ENCODE measurements around the gene SPEG. TPM values are rescaled to one million over a fixed set of nuclear protein-coding genes. Genes with fewer than 3 reads are reported as not detected.
"Not testable (repeated sequence)": the region's sequence is repeated elsewhere in the genome, so short reads cannot be mapped to it uniquely, and the experiment has no call there.

SPEG gene
- total RNA-seq, 1 donor, result 48.8 TPM

GRCh38 chr2:219388121-219388906 lies 46.3 kb upstream of the SPEG start:
- peak; percentile 98 for DNase-seq (ENCODE audit: low read depth)
- peak; percentile 59 for TF ChIP-seq CTCF (IDR thresholded peaks at IDR 0.05; ENCODE audit: insufficient read depth, low read depth, low read length)
- peak overlapping the region; percentile 43 for H3K4me3 ChIP-seq (ENCODE audit: low read depth, low read length)

DNA sequence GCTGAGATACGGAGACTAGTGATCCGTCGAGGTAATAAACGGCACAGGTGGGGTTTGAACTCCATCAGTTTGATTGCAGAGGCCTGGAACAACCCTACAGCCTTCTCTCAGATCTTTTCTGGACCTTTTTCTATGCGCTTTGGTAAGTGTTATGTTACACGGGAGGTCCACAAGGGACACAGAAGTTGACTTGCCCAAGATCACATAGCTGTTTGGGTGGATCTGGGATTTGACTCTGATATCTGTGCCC lies 45.8 kb upstream of the SPEG start:
- H3K4me3 ChIP-seq (ENCODE audit: low read depth, low read length), result peak overlapping the region; percentile 43
- DNase-seq (ENCODE audit: low read depth), result no peak
- no peak for TF ChIP-seq CTCF (IDR thresholded peaks at IDR 0.05; ENCODE audit: insufficient read depth, low read depth, low read length)

GRCh38 chr2:219392754-219393153 lies 41.9 kb upstream of the SPEG start:
- TF ChIP-seq CTCF (IDR thresholded peaks at IDR 0.05; ENCODE audit: insufficient read depth, low read depth, low read length), result no peak
- H3K4me3 ChIP-seq (ENCODE audit: low read depth, low read length), result no peak overlapping the region
- no peak for DNase-seq (ENCODE audit: low read depth)

DNA sequence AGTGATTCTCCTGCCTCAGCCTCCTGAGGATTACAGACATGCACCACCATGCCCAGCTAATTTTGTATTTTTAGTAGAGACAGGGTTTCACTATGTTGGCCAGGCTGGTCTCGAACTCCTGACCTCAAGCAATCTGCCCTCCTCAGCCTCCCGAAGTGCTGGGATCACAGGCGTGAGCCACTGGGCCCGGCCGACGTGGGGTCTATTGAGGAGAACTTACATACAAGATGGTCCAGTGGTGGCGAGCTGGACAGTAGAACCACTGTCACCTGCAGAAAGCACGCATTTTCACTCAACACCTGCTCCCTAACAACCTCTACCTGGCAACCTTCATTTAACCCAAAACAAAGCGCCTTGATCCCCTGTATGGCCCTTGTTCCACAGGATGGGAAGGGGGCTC lies 39.6 kb upstream of the SPEG start:
- H3K4me3 ChIP-seq (ENCODE audit: low read depth, low read length); DNase-seq (ENCODE audit: low read depth): not testable (repeated sequence)

DNA sequence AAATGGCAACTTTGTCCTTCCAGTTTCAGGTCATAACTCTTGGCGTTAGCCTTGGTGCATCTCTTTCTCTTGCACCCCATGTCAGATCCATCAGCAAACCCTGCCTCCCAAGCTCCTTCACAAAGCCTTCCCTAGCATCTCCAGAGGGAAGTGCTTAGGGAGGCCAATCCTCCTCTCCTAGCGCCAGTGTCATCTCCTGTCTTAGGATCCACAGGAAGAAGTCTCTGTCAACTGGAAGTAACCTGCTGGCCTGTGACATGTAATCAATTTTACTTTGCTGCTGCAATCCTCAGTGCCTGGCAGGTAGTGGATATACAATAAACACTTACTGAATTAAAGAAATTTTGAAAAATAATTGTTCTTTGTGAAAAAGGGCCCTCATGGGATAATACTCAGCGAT lies 39.0 kb upstream of the SPEG start:
- no peak for DNase-seq (ENCODE audit: low read depth)
- TF ChIP-seq CTCF (IDR thresholded peaks at IDR 0.05; ENCODE audit: insufficient read depth, low read depth, low read length), result no peak
- no peak overlapping the region for H3K4me3 ChIP-seq (ENCODE audit: low read depth, low read length)

GRCh38 chr2:219396863-219397457 lies 37.7 kb upstream of the SPEG start:
- DNase-seq (ENCODE audit: low read depth), result no peak

More at GRCh38 chr2:219396863-219397457, 37.7 kb upstream of the SPEG start:
- no peak overlapping the region for H3K4me3 ChIP-seq (ENCODE audit: low read depth, low read length)
- no peak for TF ChIP-seq CTCF (IDR thresholded peaks at IDR 0.05; ENCODE audit: insufficient read depth, low read depth, low read length)
